Trophoblast cell (in vitro differentiated cells and primary cell): Measurements from ENCODE around the gene SERPINB13.

ENCODE experiments used
- DNase-seq, 2 donors: peaks; one replicate each; pipeline ENCODE4 v3.0.0-alpha.2; 2016
- H2AFZ ChIP-seq: 2 replicates; pipeline ENCODE4 v1.6.1; 2013; ENCODE audit warnings: low read length, moderate library complexity, mild to moderate bottlenecking; ENCODE audit not compliant: insufficient read depth, poor library complexity
- H2AK5ac ChIP-seq: 2 replicates; pipeline ENCODE4 v1.6.1; 2013; ENCODE audit warnings: mild to moderate bottlenecking, low read length
- H2BK120ac ChIP-seq: 2 replicates; pipeline ENCODE4 v1.6.1; 2013; ENCODE audit warnings: low read length, mild to moderate bottlenecking, moderate library complexity; ENCODE audit not compliant: insufficient read depth, poor library complexity
- H2BK12ac ChIP-seq: 2 replicates; pipeline ENCODE4 v1.6.1; 2013; ENCODE audit warnings: mild to moderate bottlenecking, low read length, moderate library complexity
- H2BK5ac ChIP-seq: 2 replicates; pipeline ENCODE4 v1.6.1; 2013; ENCODE audit warnings: low read length, low read depth, moderate library complexity, mild to moderate bottlenecking; ENCODE audit not compliant: poor library complexity
- H3K14ac ChIP-seq: 2 replicates; pipeline ENCODE4 v1.6.1; 2013; ENCODE audit warnings: mild to moderate bottlenecking, low read length
- H3K18ac ChIP-seq: 2 replicates; pipeline ENCODE4 v1.6.1; 2013; ENCODE audit warnings: mild to moderate bottlenecking, low read length
- H3K23ac ChIP-seq: 2 replicates; pipeline ENCODE4 v1.6.1; 2013; ENCODE audit warnings: low read length
- H3K27ac ChIP-seq: 2 replicates; pipeline ENCODE4 v1.5.1; 2013; ENCODE audit warnings: low read depth, mild to moderate bottlenecking, inconsistent platforms, low read length, moderate library complexity
- H3K27me3 ChIP-seq: 2 replicates; pipeline ENCODE4 v1.6.1; 2013; ENCODE audit warnings: inconsistent platforms, mild to moderate bottlenecking, low read length, moderate library complexity; ENCODE audit not compliant: insufficient read depth
- H3K36me3 ChIP-seq, 2 experiments: 1 replicate in 1 of 2; 2 replicates in 1 of 2; pipeline ENCODE4 v1.6.1; 2013; ENCODE audit warnings: low read length in 2 of 2, mild to moderate bottlenecking in 2 of 2, moderate library complexity in 1 of 2; ENCODE audit not compliant: insufficient read depth in 2 of 2, control insufficient read depth in 1 of 2
- H3K4ac ChIP-seq: 2 replicates; pipeline ENCODE4 v1.6.1; 2013; ENCODE audit warnings: low read depth, mild to moderate bottlenecking, low read length, moderate library complexity
- H3K4me1 ChIP-seq, 2 experiments: 1 replicate in 1 of 2; 2 replicates in 1 of 2; pipeline ENCODE4 v1.6.1; 2013; ENCODE audit warnings: low read length in 2 of 2, mild to moderate bottlenecking in 2 of 2, moderate library complexity in 1 of 2; ENCODE audit not compliant: insufficient read depth in 2 of 2, control insufficient read depth in 1 of 2
- H3K4me2 ChIP-seq: 2 replicates; pipeline ENCODE4 v1.6.1; 2013; ENCODE audit warnings: inconsistent platforms, mild to moderate bottlenecking, low read length, moderate library complexity
- H3K4me3 ChIP-seq: 2 replicates; pipeline ENCODE4 v1.5.1; 2013; ENCODE audit warnings: mild to moderate bottlenecking, low read depth, low read length, inconsistent platforms
- H3K79me1 ChIP-seq: one replicate; pipeline ENCODE4 v1.6.1; 2013; ENCODE audit warnings: low read length
- H3K79me2 ChIP-seq: 2 replicates; pipeline ENCODE4 v1.6.1; 2013; ENCODE audit warnings: low read length, mild to moderate bottlenecking; ENCODE audit not compliant: control insufficient read depth, insufficient read depth, poor library complexity
- H3K9ac ChIP-seq: 2 replicates; pipeline ENCODE4 v1.6.1; 2013; ENCODE audit warnings: mild to moderate bottlenecking, low read length
- H3K9me3 ChIP-seq: 2 replicates; pipeline ENCODE4 v1.6.1; 2013; ENCODE audit warnings: low read depth, mild to moderate bottlenecking, control low read depth, inconsistent platforms, low read length; ENCODE audit not compliant: insufficient read depth
- H4K12ac ChIP-seq: 2 replicates; pipeline ENCODE4 v1.6.1; 2013; ENCODE audit warnings: low read depth, mild to moderate bottlenecking, low read length, moderate library complexity
- H4K8ac ChIP-seq: 2 replicates; pipeline ENCODE4 v1.6.1; 2013; ENCODE audit warnings: low read depth, mild to moderate bottlenecking, low read length, moderate library complexity
- H4K91ac ChIP-seq: one replicate; pipeline ENCODE4 v1.6.1; 2013; ENCODE audit warnings: low read depth, mild to moderate bottlenecking, low read length, moderate library complexity
- WGBS: extraction: QIAGEN DNeasy Blood & Tissue Kit; methylation state at CpG from one replicate; pipeline ENCODE4 v1.1.7; 2013; ENCODE audit warnings: missing lambda C conversion rate; ENCODE audit not compliant: insufficient read length, insufficient coverage; ENCODE audit errors: extremely low coverage; 5-methylcytosine and 5-hydroxymethylcytosine counted together

The SERPINB13 gene

GRCh38 chr18:63648241-63648640 is 61.1 kb downstream of the SERPINB13 start:
- H3K79me2 ChIP-seq = no peaks in the 10 kb centered on the region
- no peak overlapping the region for H3K23ac ChIP-seq
- H3K36me3 ChIP-seq = no peaks in the 10 kb centered on the region
- no peak overlapping the region for H2BK5ac ChIP-seq
- no peaks in the 10 kb centered on the region for H3K4me1 ChIP-seq
- H2BK120ac ChIP-seq = no peak overlapping the region
- H4K91ac ChIP-seq = no peak overlapping the region
- H3K18ac ChIP-seq = no peak overlapping the region
- H3K27ac ChIP-seq = no peak overlapping the region
- H3K79me1 ChIP-seq = no peaks in the 10 kb centered on the region
- no peak overlapping the region for H2AFZ ChIP-seq
- peak; percentile 15 to 39 for DNase-seq
- no peak overlapping the region for H2AK5ac ChIP-seq
- no peak overlapping the region for H3K4me3 ChIP-seq
- no peak overlapping the region for H3K9ac ChIP-seq
- H3K9me3 ChIP-seq = no peaks in the 10 kb centered on the region
- H3K27me3 ChIP-seq = no peaks in the 10 kb centered on the region
- no peak overlapping the region for H3K4me2 ChIP-seq
- no CpG with 5 or more reads among the region's 7 CpGs for WGBS
- H3K14ac ChIP-seq = no peak overlapping the region
- no peak overlapping the region for H4K8ac ChIP-seq
- no peak overlapping the region for H4K12ac ChIP-seq
- no peak overlapping the region for H2BK12ac ChIP-seq
- no peak overlapping the region for H3K4ac ChIP-seq
